ENCODE results near the gene CDH12.
"Not testable (repeated sequence)": the region's sequence is repeated elsewhere in the genome, so short reads cannot be mapped to it uniquely, and the experiment has no call there.

CDH12 gene

GRCh38 chr5:22776285-22776684 lies 76.9 kb downstream of the CDH12 start:
- no peak for TF ChIP-seq CTCF (conservative IDR thresholded peaks at IDR 0.05; ENCODE audit: low read depth, low read length)
- no peak overlapping the region for H3K4me3 ChIP-seq (ENCODE audit: low read length)
- DNase-seq (ENCODE audit: low read depth): no peak

- not testable (repeated sequence) for DNase-seq (ENCODE audit: low read depth); H3K4me3 ChIP-seq (ENCODE audit: low read length)
Measured at GRCh38 chr5:22774214-22774613, 78.9 kb downstream of the CDH12 start.

- TF ChIP-seq CTCF (conservative IDR thresholded peaks at IDR 0.05; ENCODE audit: low read depth, low read length): no peak
- no peak overlapping the region for H3K4me3 ChIP-seq (ENCODE audit: low read length)
- DNase-seq (ENCODE audit: low read depth): no peak
Measured at GRCh38 chr5:22764736-22765135, 88.4 kb downstream of the CDH12 start.

- DNase-seq (ENCODE audit: low read depth): no peak
- H3K4me3 ChIP-seq (ENCODE audit: low read length): no peak overlapping the region
- TF ChIP-seq CTCF (conservative IDR thresholded peaks at IDR 0.05; ENCODE audit: low read depth, low read length): no peak
Measured at GRCh38 chr5:22757776-22758175, 95.4 kb downstream of the CDH12 start.

- TF ChIP-seq CTCF (conservative IDR thresholded peaks at IDR 0.05; ENCODE audit: low read depth, low read length): no peak
- DNase-seq (ENCODE audit: low read depth): no peak
- no peak overlapping the region for H3K4me3 ChIP-seq (ENCODE audit: low read length)
Measured at GRCh38 chr5:22754155-22754554, 99.0 kb downstream of the CDH12 start.

- H3K4me3 ChIP-seq (ENCODE audit: low read length): no peak overlapping the region
- TF ChIP-seq CTCF (conservative IDR thresholded peaks at IDR 0.05; ENCODE audit: low read depth, low read length): no peak
- no peak for DNase-seq (ENCODE audit: low read depth)
Measured at GRCh38 chr5:22751536-22751935, 101.6 kb downstream of the CDH12 start.

- peak; percentile 19 for DNase-seq (ENCODE audit: low read depth)
Measured at GRCh38 chr5:22736443-22737003, 116.6 kb downstream of the CDH12 start.

More at GRCh38 chr5:22736443-22737003, 116.6 kb downstream of the CDH12 start:
- no peak for TF ChIP-seq CTCF (conservative IDR thresholded peaks at IDR 0.05; ENCODE audit: low read depth, low read length)
- H3K4me3 ChIP-seq (ENCODE audit: low read length): no peak overlapping the region

Measured in retinal pigment epithelial cell (primary cell).